ENCODE data around the gene ZNF445. TPM values are rescaled to one million over a fixed set of nuclear protein-coding genes. Genes with fewer than 3 reads are reported as not detected.
"Not testable (repeated sequence)": the region's sequence is repeated elsewhere in the genome, so short reads cannot be mapped to it uniquely, and the experiment has no call there.

ZNF445 gene
- polyA plus RNA-seq, 4 donors, result 19.2 to 28.2 (median 24.5) TPM

DNA sequence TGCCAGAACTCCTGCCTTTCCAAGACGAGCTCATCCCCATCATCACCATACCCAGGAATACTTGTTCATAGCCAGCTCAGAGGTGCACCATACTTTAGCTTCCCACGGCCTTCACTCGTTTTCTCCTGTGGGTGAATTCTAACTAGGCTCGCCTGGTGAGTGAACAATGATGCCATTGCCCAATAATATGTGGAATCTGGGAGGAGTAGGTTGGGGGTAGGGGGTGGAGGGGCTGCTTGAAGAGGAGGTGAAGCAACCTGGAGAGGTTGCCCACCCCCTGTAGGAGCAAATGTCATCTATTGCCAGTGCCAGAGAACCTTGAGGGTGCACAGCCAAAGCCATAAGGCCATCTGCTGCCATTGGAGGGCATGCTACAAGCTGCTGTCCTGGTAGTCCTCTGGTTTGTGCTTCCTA is 592 bp upstream of the ZNF445 start:
- DNase-seq (ENCODE audit: low read depth in 4 of 4, low spot score in 3 of 4), result no peak

DNA sequence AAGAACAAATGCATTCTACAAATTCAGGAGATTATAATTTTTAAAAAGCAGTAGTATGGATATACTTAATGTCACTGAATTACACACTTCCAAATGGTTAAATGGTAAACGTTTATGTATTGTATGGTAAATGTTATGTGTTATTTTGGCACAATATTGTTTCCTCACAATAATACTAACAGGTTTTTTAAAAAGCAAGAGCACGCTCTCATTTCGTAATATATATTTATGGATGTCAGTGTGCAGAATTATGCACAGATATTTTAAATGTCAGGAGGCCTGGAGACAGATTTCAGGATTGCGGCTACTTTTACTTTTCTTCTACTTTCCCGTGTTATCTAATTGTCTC is 533 bp downstream of the ZNF445 start:
- DNase-seq (ENCODE audit: low read depth in 4 of 4, low spot score in 3 of 4), result no peak

DNA sequence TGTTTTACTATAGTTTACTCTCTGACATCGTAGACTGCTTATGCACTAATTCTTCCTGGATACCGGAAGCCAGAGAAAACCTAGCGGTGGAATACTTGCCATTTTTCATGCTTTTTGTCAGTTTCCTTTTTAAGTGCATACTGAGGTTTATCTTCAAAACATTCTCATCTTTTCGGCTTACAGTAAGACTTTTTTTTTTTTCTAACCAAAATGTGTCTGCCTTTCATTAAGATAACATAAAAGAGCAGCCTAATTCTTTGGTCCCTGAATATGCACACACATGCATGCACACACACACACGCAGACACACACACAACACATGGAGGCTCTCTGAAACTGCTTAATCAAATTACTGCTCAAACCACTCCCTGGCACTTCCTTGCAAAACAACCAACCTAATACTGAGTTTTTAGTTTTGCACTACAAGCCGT is 1.3 kb downstream of the ZNF445 start:
- no peak for DNase-seq (ENCODE audit: low read depth in 4 of 4, low spot score in 3 of 4)

DNA sequence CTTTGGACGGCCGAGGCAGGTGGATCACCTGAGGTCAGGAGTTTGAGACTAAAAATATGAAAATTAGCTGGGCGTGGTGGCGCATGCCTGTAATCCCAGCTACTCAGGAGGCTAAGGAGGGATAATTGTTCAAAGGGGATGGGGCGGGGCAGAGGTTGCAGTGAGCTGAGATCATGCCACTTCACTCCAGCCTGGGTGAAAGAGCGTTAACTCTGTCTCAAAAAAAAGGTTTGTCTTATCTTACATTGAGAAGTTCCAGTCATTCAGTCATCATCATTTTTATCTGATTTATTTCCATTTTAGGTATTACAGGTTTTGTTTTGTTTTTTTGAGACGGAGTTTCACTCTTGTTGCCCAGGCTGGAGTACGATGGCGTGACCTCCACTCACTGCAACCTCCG is 2.6 kb downstream of the ZNF445 start:
- DNase-seq (ENCODE audit: low read depth in 4 of 4, low spot score in 3 of 4), result not testable (repeated sequence)

DNA sequence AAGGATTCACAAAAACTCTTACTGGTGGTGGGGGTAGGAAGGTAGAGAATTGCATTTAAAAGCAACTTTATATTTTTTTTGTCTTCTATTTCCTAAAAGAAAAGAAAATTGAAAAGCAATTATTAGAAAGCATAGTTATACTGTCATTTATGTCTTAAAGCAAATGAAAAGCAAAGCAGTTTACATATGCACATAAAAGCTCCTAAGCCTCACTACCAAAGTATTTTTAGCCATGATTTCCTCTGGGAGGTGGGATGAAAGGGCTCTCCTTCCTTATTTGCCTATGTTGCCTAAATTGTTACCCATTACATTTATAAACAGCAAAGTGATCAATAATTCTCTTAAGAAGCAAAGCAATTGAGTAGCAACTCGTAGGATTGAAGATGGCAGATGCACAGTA is 7.0 kb downstream of the ZNF445 start:
- DNase-seq (ENCODE audit: low read depth in 4 of 4, low spot score in 3 of 4), result no peak

DNA sequence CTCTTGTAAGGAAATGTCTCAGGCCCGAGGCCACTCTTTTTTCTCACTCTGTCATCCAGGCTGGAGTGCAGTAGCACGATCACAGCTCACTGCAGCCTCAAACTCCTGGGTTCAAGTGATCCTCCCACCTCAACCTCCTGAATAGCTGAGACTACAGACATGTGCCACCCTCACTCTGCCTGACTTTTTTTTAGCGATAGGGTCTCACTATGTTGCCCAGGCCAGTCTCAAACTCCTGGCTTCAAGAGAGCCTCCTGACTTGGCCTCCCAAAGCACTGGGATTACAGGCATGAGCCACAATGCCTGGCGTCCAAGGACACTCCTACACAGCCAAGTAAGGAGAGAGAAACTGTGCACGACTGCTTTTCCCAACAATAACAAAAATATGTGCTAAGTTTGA is 7.6 kb downstream of the ZNF445 start:
- no peak for DNase-seq (ENCODE audit: low read depth in 4 of 4, low spot score in 3 of 4)

DNA sequence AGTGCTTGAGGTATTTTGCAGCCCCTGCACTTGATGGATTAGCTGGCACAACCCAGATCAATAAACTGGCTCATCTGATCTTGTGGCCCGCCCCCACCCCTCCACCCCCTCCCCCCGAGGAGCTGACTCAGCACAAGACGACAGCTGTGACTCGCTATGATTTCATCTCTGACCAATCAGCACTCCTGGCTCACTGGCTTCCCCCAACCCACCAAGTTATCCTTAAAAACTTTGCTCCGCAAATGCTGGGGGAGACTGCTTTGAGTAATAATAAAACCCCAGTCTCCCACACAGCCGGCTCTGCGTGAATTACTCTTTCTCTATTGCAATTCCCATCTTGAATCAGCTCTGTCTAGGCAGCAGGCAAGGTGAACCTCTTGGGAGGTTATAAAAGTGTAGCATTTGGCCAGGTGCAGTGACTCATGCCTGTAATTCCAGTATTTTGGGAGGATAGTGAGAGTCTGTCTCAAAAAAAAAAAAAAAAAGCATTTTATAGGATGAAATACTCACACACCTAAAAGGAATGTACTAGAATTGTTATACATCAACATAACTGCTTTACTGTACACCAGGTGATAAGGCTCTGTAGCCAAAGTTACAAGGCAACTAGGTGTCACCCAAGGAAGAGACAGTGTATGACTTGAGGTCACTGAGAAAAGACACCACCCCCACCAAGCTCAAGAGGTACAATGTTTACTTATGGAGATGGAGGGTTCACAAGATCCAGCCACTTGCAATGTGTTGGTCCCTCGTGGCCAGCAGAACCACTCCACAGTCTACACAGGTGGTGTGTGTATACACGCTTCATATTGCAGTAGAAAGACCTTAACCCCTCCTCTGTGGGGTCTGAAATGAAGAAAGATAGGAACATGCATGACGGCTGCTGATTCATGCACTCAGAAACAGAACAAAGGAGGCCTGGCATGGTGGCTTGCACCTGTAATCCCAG is 8.6 kb downstream of the ZNF445 start:
- DNase-seq (ENCODE audit: low read depth in 4 of 4, low spot score in 3 of 4), result no peak

DNA sequence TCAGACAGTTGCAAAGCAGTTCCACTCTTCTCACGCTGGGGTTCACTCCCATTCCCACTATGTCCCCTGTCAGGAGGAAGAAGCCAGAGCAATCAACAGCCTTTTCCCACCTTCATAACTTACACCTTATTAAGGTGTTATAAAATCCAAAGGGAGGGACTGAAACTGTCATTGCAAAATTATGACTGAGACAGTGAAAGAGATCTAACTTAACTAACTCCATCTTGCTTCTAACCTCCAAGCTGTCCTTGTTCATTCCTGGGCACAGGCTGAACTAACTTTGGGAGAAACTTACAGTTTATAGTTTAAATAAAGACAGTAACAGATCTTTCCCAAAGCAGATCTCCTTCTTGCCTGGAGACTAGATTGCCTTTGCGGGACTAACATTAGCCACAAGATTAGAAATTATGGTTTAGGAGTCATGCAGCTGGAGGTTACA is 9.4 kb downstream of the ZNF445 start:
- not testable (repeated sequence) for DNase-seq (ENCODE audit: low read depth in 4 of 4, low spot score in 3 of 4)

DNA sequence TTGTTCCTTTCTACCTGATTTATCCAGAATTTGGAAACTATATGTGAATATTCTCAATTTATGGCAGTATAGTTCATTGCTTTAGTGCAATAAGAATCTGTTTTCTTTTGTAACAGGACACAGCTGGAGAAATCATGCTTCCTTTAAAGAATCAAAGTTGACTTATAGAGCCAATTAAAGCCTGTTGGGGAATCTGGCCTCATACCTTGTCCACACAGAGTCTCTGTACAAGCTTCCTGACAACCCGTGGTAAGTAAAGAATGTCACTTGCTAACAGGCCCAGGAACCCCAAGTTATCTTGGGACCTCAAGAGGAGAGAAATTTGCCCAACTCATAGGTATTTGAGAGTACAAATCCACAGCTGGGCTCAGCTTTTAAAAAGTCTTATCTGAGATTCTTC is 10.2 kb downstream of the ZNF445 start:
- DNase-seq (ENCODE audit: low read depth in 4 of 4, low spot score in 3 of 4), result no peak

DNA sequence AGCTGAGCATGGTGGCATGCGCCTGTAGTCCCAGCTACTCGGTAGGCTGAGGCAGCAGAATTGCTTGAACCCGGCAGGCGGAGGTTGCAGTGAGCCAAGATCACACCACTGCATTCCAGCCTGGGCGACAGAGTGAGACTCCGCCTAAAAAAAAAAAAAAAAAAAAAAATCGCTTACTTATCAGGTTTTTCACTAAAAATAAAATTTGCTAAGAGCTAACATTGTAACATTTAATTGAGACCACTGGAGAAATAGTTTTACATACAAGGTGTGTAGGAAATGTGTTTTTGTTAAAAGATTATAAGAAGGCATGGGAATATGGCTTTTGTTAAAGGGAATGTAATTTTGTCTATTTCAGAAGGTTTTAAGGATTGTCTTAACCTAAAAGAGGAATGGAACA is 12.6 kb downstream of the ZNF445 start:
- not testable (repeated sequence) for DNase-seq (ENCODE audit: low read depth in 4 of 4, low spot score in 3 of 4)

DNA sequence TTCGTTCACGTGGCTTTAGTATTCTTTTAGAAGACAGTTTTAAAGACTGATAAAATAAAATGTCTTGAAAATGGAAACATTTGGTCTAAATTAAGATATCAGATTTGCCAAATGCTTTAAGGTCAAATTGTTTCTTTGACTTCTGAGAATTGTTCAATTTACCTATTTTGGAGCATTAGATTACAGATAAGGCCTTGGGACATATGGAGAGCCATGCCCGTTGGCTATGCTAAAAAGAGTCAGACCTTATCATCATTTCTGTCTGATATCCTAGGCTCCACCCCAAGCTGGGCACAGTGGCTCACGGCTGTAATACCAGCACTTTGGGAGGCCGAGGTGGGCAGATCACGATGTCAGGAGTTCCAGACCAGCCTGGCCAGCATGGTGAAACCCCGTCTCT is 13.0 kb downstream of the ZNF445 start:
- no peak for DNase-seq (ENCODE audit: low read depth in 4 of 4, low spot score in 3 of 4)

DNA sequence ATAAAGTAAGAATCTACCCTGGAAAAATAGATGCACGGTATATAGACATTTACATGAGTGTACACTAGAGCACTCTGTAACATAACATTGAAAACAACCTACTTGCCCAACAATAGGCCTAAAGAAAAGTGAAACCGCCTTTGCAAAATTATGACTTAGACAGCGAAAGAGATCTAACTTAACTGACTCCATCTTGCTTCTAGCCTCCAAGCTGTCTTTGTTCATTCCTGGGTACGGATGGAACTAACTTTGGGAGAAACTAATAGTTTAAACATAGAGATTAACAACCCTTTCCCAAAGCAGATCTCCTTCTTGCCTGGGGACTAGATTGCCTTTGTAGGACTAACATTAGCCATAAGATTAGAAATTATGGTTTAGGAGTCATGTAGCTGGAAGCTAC is 17.4 kb downstream of the ZNF445 start:
- DNase-seq (ENCODE audit: low read depth in 4 of 4, low spot score in 3 of 4), result not testable (repeated sequence)

DNA sequence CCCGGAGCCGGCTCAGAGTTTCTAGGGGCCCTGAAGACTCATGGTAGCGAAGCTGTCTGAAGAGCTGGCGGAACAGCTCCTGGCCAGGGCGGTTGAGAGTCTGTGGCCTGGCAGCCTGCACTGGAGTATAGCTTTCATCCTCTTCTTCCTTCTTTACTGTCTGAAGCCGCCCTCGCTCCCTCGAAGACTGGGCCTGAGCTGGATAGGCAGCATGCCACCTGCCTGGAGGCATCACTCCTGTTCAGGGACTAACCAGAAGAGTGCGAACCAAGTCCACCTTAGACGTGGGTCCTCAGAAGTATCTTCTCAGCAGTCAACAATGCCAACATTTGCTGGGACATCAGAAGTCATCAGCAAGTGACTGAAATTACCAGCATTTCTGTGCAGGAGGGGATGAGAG is 22.2 kb downstream of the ZNF445 start:
- DNase-seq (ENCODE audit: low read depth in 4 of 4, low spot score in 3 of 4), result no peak

DNA sequence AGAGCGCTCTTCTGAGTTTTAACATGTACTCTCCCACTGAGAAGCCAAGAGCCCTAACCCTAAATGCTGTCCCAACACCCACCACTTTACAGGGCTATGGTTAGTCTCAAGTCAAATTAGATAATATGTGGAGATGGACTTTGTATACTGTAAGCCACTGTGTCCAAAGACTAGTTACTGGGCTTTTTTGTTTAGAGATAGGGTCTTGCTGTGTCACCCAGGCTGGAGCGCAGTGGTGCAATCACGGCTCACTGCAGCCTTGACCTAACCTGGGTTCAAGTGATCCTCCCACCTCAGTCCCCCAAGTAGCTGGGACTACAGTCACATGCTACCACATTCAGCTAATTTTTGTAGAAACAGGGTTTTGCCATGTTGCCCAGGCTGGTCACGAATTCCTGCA is 23.2 kb downstream of the ZNF445 start:
- no peak for DNase-seq (ENCODE audit: low read depth in 4 of 4, low spot score in 3 of 4)

DNA sequence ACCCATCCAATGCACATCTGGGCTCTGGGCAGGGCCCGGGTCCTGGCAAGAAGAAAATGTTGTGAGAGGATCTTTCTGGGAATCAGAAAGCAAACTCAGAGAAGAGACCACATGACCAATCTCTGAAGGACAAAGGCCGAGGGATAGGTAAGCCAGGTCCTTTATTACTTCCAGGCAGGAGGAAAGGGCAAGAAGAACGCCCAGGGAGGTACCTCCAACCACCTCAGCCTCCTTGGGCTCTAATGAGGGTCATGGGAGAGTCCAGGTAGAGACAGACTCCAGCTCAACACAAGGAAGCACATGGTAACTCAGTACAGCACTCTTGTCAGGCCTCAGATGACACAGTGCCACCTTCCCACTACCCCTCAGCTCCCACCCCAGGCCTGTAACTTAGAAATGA is 26.0 kb downstream of the ZNF445 start:
- no peak for DNase-seq (ENCODE audit: low read depth in 4 of 4, low spot score in 3 of 4)

DNA sequence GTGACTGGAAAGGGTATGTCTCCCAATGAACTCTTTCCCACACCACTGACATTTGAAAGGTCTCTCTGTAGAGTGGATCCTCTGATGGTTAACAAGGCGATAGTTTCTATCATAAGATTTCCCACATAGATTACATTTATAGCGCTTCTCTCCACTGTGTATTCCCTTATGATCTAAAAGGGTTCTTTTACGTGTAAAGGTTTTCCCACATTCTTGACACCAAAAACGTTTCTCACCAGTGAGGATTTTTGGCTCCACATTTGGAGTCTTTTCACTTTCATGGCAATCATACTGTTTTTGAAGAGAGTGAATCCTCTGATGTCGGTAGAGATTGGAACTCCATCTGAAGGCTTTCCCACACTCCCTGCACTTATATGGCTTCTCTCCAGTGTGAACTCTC is 30.5 kb downstream of the ZNF445 start:
- no peak for DNase-seq (ENCODE audit: low read depth in 4 of 4, low spot score in 3 of 4)

DNA sequence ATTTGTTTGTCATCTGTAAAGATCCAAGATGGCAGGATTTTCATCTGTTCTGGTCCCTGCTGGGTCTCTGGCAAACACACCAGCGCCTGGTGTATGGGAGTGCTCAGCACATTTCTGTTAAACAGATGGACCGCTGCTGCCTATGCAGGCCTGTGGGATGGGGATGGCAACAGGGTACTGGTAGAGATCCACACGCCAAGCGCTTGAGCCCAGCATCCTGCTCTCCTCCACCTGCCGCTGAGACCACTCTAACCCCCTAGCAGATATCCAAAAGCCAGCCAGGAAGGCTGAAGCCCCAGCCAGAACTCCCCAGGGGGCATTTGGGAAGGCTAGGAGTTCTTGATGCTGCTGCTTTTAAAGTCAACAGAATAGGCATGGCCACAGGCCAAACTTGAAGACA is 31.7 kb downstream of the ZNF445 start:
- no peak for DNase-seq (ENCODE audit: low read depth in 4 of 4, low spot score in 3 of 4)

DNA sequence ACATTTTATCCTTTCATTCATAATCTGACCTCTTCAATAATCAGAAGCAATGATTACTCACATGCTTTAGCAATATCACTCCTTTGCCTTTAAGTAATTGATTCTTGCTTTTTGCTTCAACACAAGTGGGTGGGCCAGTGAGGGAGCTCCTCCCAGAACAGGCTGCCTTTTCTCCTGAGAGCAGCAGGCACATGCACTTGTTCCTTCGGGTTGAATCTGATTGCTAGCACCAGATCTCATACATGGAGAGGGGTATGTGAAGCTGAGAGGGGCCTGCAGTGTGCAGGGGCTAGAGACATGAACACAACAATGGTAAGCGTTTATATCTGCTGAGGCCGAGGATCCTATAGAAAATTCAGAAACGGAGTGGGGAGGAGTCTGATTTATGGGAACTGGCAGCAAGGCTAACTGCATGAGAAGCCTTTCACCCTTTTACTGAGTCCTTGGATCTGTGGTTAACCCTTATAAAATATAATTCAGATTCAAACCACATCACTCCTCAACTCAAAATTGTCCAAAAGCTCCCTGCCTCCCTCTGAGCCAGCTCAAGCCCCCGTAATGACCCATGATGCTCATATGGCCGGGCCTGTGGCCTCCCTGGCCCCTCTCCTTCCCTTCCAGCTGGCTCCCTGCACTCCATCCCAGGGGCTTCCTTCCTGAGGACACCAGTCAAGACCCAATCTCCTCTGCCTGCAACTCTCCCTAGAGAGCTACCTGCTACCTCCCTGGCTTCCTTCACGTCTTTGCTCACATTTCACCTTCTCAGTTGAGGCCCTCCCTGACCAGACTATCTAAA is 32.4 kb downstream of the ZNF445 start:
- DNase-seq (ENCODE audit: low read depth in 4 of 4, low spot score in 3 of 4), result no peak

DNA sequence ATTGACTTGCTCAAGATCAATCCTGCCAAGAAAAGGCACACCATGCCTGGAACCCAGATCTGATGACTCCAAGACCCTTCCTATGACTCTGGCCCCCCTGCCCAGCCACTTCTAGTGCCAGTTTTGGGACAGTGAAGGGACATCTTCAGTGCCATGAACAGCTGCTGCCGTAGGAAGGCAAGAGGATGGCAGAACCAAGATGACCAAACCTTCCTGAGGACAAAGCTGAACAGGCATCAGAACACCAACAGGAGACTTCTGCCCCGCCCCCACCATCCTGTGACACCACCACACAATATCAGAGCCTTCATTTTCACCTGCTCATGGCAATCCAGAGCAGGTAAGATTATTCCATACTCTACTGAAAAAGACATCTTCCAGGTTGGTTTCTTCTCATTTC is 33.0 kb downstream of the ZNF445 start:
- DNase-seq (ENCODE audit: low read depth in 4 of 4, low spot score in 3 of 4), result no peak

DNA sequence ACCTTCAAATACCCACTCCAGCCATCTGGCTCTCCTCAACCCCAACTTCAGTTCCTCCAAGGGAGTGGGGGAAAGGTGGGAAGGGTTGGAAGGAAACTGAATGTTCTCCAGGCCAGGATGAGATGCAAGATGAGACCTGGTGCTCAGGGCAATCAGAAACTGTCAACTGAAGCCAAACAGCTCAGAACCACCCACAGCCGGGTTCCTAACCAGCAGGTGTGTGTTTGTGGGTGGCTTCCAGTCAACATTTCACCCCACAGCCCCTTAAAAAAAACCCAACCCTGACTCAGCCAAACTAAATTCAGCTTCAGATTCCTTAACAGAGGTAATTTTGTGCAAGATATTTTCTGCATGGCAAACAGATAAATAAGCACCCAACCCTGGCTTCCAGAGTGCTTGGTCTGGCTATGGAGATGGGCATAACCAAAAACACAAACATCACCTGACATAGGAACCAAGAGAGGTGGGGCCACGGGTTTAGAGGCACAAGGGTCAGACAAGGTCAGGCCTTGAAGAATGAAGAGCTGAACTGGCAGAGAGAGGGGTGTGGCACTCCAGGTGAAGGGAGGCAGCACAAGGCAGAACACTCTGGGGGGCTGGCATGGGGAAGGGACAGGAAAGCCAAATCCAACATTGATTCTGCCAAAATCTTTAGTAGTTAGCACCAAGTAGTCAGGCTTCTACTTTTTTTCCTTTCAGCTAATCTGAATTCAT is 34.7 kb downstream of the ZNF445 start:
- DNase-seq (ENCODE audit: low read depth in 4 of 4, low spot score in 3 of 4), result no peak

Data from left renal pelvis (tissue), 4 donors.